NCI-H2171 (cell line): Measurements from ENCODE around the gene MAD1L1.
"Not testable (repeated sequence)": the region's sequence is repeated elsewhere in the genome, so short reads cannot be mapped to it uniquely, and the experiment has no call there.

Experiments used
- DNase-seq: peaks from one replicate; lab custom pipeline; 2025; lab: John Stamatoyannopoulos, UW

Gene MAD1L1

GRCh38 chr7:2173189-2173827, 59.4 kb downstream of the MAD1L1 start:
- DNase-seq = no peak

DNA sequence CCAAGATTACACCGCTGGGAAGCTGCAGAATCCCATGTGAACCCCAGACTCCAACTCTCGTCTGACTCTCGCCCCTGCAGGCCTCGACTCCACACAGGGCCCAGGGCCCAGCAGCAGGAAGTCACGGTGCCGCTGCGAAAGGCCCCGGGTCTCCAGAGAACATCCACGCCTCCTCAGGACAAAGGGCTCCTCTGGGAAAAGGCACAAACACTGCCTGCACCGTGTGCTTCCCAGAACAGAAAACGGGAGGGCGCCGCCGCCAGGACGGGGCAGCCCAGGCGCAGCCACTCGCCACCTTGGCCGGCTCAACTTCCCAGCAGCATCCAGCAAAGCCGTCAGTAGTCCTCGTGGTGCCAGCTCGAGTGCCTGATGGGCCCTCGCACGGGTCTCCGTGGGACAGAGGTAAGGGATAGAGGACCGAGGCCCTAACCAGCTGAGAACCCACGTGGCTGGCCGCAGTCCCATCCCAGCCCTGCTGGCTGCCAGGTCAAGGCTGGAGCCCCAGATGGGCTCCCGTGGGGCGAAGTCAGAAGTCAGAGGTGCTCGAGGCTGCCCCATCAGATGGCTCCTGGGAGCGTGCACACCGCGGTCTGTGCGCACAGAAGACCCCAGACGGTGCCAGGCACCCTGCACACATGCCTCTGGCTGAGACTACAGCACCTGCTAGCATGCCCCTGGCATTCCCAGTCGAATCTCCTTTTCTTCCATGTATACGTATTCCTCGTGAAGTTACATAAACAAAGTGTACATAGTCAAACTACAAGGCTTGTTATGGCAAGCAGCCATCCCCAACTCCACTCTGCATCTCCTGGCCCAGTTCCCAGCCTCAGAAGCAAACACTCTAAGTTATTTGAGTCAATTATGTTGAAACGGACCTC, 60.2 kb downstream of the MAD1L1 start:
- DNase-seq = no peak

GRCh38 chr7:2171855-2172254, 60.9 kb downstream of the MAD1L1 start:
- DNase-seq = no peak

- no peak for DNase-seq
Measured at GRCh38 chr7:2170576-2171521, 61.9 kb downstream of the MAD1L1 start.

- DNase-seq = no peak
Measured at GRCh38 chr7:2169923-2170575, 62.7 kb downstream of the MAD1L1 start.

GRCh38 chr7:2168615-2169311, 64.0 kb downstream of the MAD1L1 start:
- no peak for DNase-seq

DNA sequence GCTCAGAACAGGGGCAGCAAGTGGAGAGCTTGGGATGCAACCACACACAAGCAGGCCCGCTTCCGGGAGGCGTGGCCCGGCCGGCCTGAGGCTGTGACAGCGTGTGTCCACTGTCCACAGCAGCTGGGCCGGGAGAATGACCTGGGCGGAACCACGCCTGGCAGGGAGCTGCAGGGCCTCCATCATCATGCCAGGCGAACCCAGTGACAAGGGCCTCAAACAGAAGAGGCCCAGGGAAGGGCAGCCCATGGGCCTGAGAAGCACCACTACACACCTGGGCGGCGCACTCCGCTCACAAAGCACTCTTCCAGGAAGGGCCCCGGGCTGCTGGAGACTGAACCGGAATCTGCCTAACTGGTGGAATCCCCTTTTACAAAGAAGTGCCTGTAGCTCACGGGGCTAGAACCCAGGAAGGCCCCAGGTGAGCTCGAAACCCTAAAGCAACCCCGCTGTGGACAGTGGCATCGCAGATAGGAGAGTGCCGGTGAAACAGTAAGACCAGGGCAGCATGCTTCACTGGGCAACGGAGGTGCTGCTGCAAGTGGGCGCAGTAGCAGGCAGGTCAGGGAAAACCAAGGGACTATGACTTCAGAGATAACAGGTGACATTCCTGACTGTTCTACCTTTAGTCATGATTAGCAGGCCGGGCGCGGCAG, 66.0 kb downstream of the MAD1L1 start:
- DNase-seq = no peak

- DNase-seq = no peak
Measured at GRCh38 chr7:2165610-2166594, 66.8 kb downstream of the MAD1L1 start.

DNA sequence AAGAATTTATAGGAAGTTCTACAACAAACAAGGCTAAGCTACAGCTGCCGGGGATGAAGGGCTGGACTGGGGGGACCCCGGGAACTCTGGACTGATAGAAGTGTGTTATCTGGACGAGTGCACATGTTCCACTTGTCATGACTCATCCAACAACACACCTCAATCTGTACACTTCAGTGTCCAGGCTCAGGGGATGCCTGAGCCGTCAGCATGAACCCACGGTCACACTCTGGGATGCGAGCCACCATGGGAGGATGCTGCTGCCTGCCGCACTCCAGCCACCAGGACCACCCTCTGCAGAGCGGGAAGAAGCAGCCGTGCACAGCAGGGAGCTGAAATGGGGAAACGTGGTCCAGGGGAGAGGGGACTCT, 67.5 kb downstream of the MAD1L1 start:
- no peak for DNase-seq

DNA sequence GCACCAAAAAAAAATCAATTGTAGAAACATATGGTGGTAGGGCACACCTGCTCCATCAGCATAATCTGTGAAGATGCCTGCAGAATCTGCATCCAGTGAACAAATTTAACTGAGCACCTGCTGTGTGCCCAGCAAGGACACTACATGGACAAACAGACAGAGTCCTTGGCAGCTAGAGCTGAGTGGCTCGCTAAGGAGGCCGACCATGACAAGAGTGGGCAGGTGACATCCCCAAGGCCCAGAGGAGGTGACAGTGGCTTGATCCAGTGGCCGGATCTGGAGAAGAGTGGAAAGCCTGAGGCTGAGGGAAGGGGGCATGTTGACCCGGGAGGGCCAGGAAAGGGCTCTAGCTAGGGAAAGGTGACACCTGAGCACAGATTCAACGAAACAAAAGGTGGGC, 68.1 kb downstream of the MAD1L1 start:
- no peak for DNase-seq

- no peak for DNase-seq
Measured at GRCh38 chr7:2163600-2164555, 68.9 kb downstream of the MAD1L1 start.

DNA sequence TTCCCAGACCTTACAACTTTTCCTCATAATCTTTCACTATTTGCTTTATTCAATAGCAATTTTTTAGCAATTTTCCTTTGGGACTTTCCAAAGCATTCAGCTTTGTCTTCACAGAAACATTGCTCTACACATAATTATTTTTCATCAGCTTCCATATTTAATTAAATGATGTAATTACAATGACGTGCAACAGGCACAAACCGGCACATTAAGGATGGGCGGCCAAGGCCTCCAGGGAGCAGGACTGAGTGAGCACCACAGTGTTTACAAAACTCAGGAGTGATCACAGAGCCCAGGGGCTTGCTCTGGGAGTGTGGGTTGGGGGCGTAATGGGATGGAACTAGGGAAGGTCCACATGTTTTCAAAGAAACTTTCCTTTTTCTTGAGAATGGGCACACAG, 69.8 kb downstream of the MAD1L1 start:
- DNase-seq = no peak

DNA sequence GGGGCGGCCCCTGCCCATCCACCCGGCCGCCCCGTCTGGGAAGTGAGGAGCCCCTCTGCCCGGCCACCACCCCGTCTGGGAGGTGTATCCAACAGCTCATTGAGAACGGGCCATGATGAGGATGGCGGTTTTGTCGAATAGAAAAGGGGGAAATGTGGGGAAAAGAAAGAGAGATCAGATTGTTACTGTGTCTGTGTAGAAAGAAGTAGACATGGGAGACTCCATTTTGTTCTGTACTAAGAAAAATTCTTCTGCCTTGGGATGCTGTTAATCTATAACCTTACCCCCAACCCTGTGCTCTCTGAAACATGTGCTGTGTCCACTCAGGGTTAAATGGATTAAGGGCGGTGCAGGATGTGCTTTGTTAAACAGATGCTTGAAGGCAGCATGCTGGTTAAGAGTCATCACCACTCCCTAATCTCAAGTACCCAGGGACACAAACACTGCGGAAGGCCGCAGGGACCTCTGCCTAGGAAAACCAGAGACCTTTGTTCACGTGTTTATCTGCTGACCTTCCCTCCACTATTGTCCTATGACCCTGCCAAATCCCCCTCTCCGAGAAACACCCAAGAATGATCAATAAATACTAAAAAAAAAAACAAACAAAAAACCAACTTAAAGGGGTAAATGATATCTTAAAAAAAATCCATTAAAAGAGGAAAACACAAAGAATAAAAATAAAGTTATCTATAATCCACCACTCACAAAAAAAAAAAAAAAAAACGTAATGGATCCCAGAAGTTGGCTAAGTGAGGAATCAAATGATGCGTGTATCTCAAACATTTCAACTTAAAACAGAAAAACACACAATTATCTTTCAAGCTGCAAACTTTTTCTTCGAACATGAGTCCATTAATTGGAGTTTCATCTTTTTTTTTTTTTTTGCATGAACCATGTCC, 70.5 kb downstream of the MAD1L1 start:
- not testable (repeated sequence) for DNase-seq

GRCh38 chr7:2159176-2159520, 73.6 kb downstream of the MAD1L1 start:
- no peak for DNase-seq

DNA sequence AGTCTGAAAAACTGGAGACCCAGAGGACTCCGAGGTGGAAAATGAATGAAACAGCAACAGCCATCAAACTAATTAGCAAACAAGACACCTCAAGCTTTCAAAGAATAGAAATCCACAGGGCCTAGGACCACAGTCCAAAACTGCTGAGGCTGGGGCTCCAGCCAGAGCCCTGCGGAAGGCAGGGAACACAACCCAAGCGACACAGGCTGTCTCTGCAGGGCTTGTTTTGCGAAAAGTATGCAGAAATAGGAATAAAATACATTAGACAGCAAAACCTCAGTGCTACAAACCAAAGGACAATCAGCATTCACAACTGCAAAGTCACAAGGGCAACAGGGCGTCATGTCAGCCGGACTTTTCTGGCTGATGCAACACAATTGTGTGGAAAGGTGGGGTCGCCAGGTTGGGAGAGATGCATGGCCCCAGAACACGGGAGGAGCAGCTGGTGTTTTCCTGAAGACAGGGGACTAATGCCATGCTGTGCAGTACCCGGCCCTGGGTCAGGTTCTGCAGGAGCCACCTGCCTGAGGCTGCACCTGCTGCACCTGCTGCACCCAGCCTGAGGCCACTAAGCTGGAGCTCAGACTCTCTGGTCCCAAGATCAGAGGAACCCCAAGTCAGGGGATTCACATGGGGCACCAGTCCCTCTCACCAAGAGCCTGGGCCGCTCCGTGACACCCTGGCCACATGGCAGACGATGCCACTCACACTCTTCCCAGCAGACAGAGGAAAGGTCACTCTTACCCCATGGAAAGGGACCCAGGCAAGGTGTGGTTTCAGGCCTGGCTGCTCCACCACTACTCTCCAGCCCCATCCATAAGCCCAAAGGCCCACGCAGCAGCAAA, 74.2 kb downstream of the MAD1L1 start:
- peak; percentile 44 for DNase-seq

- DNase-seq = peak; percentile 54
Measured at GRCh38 chr7:2157473-2158279, 75.1 kb downstream of the MAD1L1 start.
